Parathyroid adenoma (tissue), 2 donors: ENCODE results near the gene RAB3C.

ENCODE experiments used
- H2AFZ ChIP-seq: fragments of 300-600 bp; sonication (generic); one replicate; pipeline ENCODE4 v1.7.0; 2017; ENCODE audit warnings: antibody characterized with exemption, mild to moderate bottlenecking
- H3K27ac ChIP-seq: fragments of 300-600 bp; sonication (generic); one replicate; pipeline ENCODE4 v1.7.0; 2017
- H3K27me3 ChIP-seq: fragments of 300-600 bp; sonication (generic); one replicate; pipeline ENCODE4 v1.7.0; 2017; ENCODE audit warnings: low read length; ENCODE audit not compliant: control insufficient read depth, insufficient read depth
- H3K36me3 ChIP-seq: fragments of 300-600 bp; sonication (generic); one replicate; pipeline ENCODE4 v1.7.0; 2017; ENCODE audit warnings: low read length; ENCODE audit not compliant: control insufficient read depth, insufficient read depth
- H3K4me1 ChIP-seq: fragments of 300-600 bp; sonication (generic); one replicate; pipeline ENCODE4 v1.7.0; 2017; ENCODE audit warnings: control low read depth
- H3K4me2 ChIP-seq: fragments of 300-600 bp; sonication (generic); one replicate; pipeline ENCODE4 v1.7.0; 2017; ENCODE audit warnings: low read length
- H3K4me3 ChIP-seq: fragments of 300-600 bp; sonication (generic); one replicate; pipeline ENCODE4 v1.7.0; 2017; ENCODE audit warnings: low read depth, low read length
- H3K79me2 ChIP-seq: fragments of 300-600 bp; sonication (generic); one replicate; pipeline ENCODE4 v1.7.0; 2017; ENCODE audit warnings: control low read depth
- H3K9ac ChIP-seq: fragments of 300-600 bp; sonication (generic); one replicate; pipeline ENCODE4 v1.7.0; 2017; ENCODE audit warnings: mild to moderate bottlenecking
- H3K9me3 ChIP-seq: fragments of 300-600 bp; sonication (generic); one replicate; pipeline ENCODE4 v1.7.0; 2017; ENCODE audit warnings: low read length; ENCODE audit not compliant: control insufficient read depth
- CTCF ChIP-seq: fragments of 300-600 bp; sonication (generic); IDR thresholded peaks from one replicate; pipeline ENCODE4 v1.7.0; 2017; ENCODE audit warnings: antibody characterized with exemption, mild to moderate bottlenecking
- donor health status: primary hyperparathyroidism.

The RAB3C gene

GRCh38 chr5:58800861-58801540 lies 218.1 kb downstream of the RAB3C start:
- H3K27ac ChIP-seq = no peak overlapping the region
- H3K36me3 ChIP-seq = no peaks in the 10 kb centered on the region
- no peaks in the 10 kb centered on the region for H3K9me3 ChIP-seq
- no peak for TF ChIP-seq CTCF
- H3K4me2 ChIP-seq = no peak overlapping the region
- no peak overlapping the region for H3K9ac ChIP-seq
- no peak overlapping the region for H3K4me3 ChIP-seq
- H3K79me2 ChIP-seq = no peaks in the 10 kb centered on the region
- H2AFZ ChIP-seq = no peak overlapping the region
- H3K27me3 ChIP-seq = no peaks in the 10 kb centered on the region
- no peaks in the 10 kb centered on the region for H3K4me1 ChIP-seq

- no peaks in the 10 kb centered on the region for H3K27me3 ChIP-seq
- TF ChIP-seq CTCF = no peak
- no peak overlapping the region for H2AFZ ChIP-seq
- no peaks in the 10 kb centered on the region for H3K79me2 ChIP-seq
- no peaks in the 10 kb centered on the region for H3K9me3 ChIP-seq
- H3K27ac ChIP-seq = no peak overlapping the region
- no peak overlapping the region for H3K4me3 ChIP-seq
- no peak overlapping the region for H3K9ac ChIP-seq
- H3K4me2 ChIP-seq = no peak overlapping the region
- H3K4me1 ChIP-seq = no peaks in the 10 kb centered on the region
- H3K36me3 ChIP-seq = no peaks in the 10 kb centered on the region
Observed at GRCh38 chr5:58803056-58803455, 220.2 kb downstream of the RAB3C start.

DNA sequence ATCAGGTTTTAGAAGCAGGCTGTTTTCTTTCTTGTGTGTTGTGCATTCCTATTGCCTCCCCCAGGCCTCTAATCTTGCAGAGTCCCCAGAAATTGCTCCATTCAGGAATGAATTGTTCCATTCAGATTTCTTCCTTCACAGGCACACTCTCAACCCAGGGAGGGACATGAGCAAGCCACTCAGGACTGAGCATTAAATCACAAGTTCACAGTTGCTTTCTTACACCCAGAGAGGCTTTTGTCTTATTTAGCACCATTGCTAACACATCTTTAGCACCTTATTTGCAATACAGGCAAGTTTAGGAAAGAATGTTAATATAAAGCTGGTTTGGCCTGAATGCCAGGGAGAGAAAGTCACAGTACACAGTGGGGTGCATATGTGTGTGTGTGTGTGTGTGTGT lies 221.4 kb downstream of the RAB3C start:
- TF ChIP-seq CTCF = no peak
- no peaks in the 10 kb centered on the region for H3K4me1 ChIP-seq
- no peak overlapping the region for H3K9ac ChIP-seq
- H2AFZ ChIP-seq = no peak overlapping the region
- H3K27ac ChIP-seq = no peak overlapping the region
- no peaks in the 10 kb centered on the region for H3K36me3 ChIP-seq
- no peak overlapping the region for H3K4me3 ChIP-seq
- no peaks in the 10 kb centered on the region for H3K9me3 ChIP-seq
- no peaks in the 10 kb centered on the region for H3K27me3 ChIP-seq
- no peaks in the 10 kb centered on the region for H3K79me2 ChIP-seq
- no peak overlapping the region for H3K4me2 ChIP-seq

DNA sequence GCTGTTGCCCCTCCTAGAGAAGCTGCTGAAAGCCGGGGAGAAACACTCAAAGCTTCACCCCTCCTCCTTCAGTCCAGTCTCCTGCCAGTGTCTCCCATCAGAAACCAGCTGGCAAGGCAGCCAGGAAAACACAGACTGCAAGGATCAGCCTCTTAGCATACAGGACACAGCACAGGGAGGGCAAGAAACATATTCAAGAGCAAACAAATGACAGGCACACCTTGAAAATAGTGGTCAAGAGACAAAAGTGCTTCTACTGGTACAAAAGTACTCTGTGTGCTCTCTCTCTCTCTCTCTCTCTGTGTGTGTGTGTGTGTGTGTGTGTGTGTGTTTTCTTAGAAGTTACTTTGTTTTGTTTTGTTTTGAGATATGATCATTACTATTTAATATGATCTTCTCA lies 227.2 kb downstream of the RAB3C start:
- Histone ChIP-seq H3K27ac (no peak overlapping the region), H3K9me3 (no peaks in the 10 kb centered on the region), H3K4me2 (no peak overlapping the region), H3K9ac (no peak overlapping the region), H3K4me1 (no peaks in the 10 kb centered on the region), H3K36me3 (no peaks in the 10 kb centered on the region), H3K27me3 (no peaks in the 10 kb centered on the region), H3K4me3 (no peak overlapping the region), H3K79me2 (no peaks in the 10 kb centered on the region), H2AFZ (no peak overlapping the region)
- TF ChIP-seq CTCF = no peak

GRCh38 chr5:58813855-58814254 lies 231.0 kb downstream of the RAB3C start:
- Histone ChIP-seq H3K4me1 (no peaks in the 10 kb centered on the region), H3K9me3 (no peaks in the 10 kb centered on the region), H3K9ac (no peak overlapping the region), H3K27ac (no peak overlapping the region), H3K4me3 (no peak overlapping the region), H2AFZ (no peak overlapping the region), H3K79me2 (no peaks in the 10 kb centered on the region), H3K27me3 (no peaks in the 10 kb centered on the region), H3K4me2 (no peak overlapping the region), H3K36me3 (no peaks in the 10 kb centered on the region)
- TF ChIP-seq CTCF = no peak
